Activated CD4-positive, alpha-beta memory T cell treated with anti-CD3 and anti-CD28 coated beads, Interleukin-2, amount 10 ng/mL, durations not matched to agents 7 days and 5 days (primary cell): ENCODE measurements around the gene EPHA6. TPM values are rescaled to one million over a fixed set of nuclear protein-coding genes. Genes with fewer than 3 reads are reported as not detected.

Source experiments
- CTCF ChIA-PET: fragments of 350-600 bp; sonication (Branson Sonifier 250); formaldehyde crosslinking; loops from one replicate; lab custom pipeline; 2021; ENCODE audit warnings: antibody characterized with exemption, inconsistent platforms; lab: Charles Lee
- POLR2A ChIA-PET: fragments of 350-600 bp; sonication (Branson Sonifier 250); formaldehyde crosslinking; loops from one replicate; lab custom pipeline; 2021; ENCODE audit warnings: antibody characterized with exemption; lab: Charles Lee
- DNase-seq: peaks from one replicate; pipeline ENCODE4 v3.0.0-alpha.2; 2020
- H3K27ac Mint-ChIP-seq: one replicate; pipeline ENCODE4 v1.8.0; 2021; ENCODE audit warnings: mild to moderate bottlenecking, mixed read lengths
- H3K27me3 Mint-ChIP-seq: one replicate; pipeline ENCODE4 v1.8.0; 2021; ENCODE audit warnings: mixed read lengths
- H3K36me3 Mint-ChIP-seq: one replicate; pipeline ENCODE4 v1.8.0; 2021; ENCODE audit warnings: low read depth, mixed read lengths
- H3K4me1 Mint-ChIP-seq: one replicate; pipeline ENCODE4 v1.8.0; 2021; ENCODE audit warnings: mixed read lengths
- H3K4me3 Mint-ChIP-seq: one replicate; pipeline ENCODE4 v1.8.0; 2021; ENCODE audit warnings: mild to moderate bottlenecking, mixed read lengths
- H3K9me3 Mint-ChIP-seq: one replicate; pipeline ENCODE4 v1.8.0; 2021; ENCODE audit warnings: mixed read lengths
- total RNA-seq, 2 experiments: library from RNA; stranded (reverse); gene quantifications; one replicate each; pipeline ENCODE4 v1.2.3, GENCODE V29; 2021

The EPHA6 gene
- total RNA-seq = not detected

DNA sequence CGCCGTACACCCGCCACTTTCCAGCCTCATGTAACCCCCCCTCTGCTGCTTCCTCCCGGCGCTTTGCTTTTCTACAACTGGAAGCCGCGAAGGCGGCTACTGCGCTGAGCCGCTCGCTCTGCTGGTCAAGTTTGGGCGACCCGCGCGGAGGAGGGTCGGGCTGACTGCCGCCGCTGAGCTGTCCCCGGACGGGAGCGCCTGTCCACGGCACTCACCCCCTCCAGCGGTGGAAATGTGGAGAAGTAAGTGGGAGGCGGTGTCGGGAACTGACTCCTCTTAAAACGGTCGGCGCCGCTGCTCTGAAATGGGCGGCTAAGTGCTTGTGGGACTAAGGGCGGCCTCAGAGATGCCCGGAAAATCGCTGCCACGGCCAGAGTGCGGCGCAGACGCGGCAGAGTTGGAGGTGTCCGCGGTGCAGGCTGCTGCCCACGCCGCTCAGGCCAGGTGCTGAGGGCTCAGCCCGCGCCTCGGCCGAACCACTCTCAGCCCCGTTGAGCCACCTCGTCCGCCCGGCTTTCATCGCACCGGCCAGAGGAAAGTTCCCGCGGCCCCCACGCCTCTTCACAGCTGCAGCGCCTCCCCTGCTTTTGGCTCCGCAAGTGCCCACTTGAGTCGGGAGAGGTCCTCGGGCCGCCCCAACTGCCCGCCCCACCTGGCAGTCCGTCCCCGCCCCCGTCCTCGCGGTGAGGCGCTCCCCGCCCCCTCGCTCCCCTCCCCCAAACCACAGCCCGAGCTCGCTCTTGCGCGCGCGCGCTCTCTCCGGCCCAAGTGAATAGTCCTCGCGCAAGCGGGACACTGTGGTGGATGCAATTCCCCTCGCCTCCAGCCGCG, at the start of gene EPHA6:
Gene EPHA6 (plus strand): TSS at position 775 of the 831 bp plus-strand sequence.
- POLR2A ChIA-PET = no interaction called here
- Mint-ChIP-seq H3K4me1 (peaks cover 19% of the 10 kb centered on the region), H3K4me3 (peak within 1 kb of the TSS; percentile 50), H3K9me3 (no peaks in the 10 kb centered on the region), H3K36me3 (no peaks in the 10 kb centered on the region), H3K27me3 (peaks cover 36% of the 10 kb centered on the region), H3K27ac (no peak within 1 kb of the TSS)
- CTCF ChIA-PET = no interaction called here
- DNase-seq = peak; percentile 19

- no peak for DNase-seq
- Mint-ChIP-seq H3K4me3 (no peak overlapping the region), H3K36me3 (no peaks in the 10 kb centered on the region), H3K4me1 (no peaks in the 10 kb centered on the region), H3K9me3 (peaks cover 13% of the 10 kb centered on the region), H3K27me3 (no peaks in the 10 kb centered on the region), H3K27ac (no peak overlapping the region)
- ChIA-PET POLR2A (no interaction called here), CTCF (no interaction called here)
Observed at GRCh38 chr3:96776818-96777217, 37.6 kb upstream of the EPHA6 start.

- ChIA-PET CTCF (no interaction called here), POLR2A (no interaction called here)
- H3K4me3 Mint-ChIP-seq = no peak overlapping the region
- H3K9me3 Mint-ChIP-seq = peaks cover 9% of the 10 kb centered on the region
- DNase-seq = no peak
- no peaks in the 10 kb centered on the region for H3K27me3 Mint-ChIP-seq
- H3K4me1 Mint-ChIP-seq = no peaks in the 10 kb centered on the region
- no peak overlapping the region for H3K27ac Mint-ChIP-seq
- no peaks in the 10 kb centered on the region for H3K36me3 Mint-ChIP-seq
Observed at GRCh38 chr3:96779810-96780209, 34.6 kb upstream of the EPHA6 start.

GRCh38 chr3:96796101-96796500, 18.3 kb upstream of the EPHA6 start:
- no peaks in the 10 kb centered on the region for H3K36me3 Mint-ChIP-seq
- no peaks in the 10 kb centered on the region for H3K27me3 Mint-ChIP-seq
- CTCF ChIA-PET = no interaction called here

GRCh38 chr3:96803870-96804269, 10.5 kb upstream of the EPHA6 start:
- POLR2A ChIA-PET = no interaction called here
- H3K27me3 Mint-ChIP-seq = no peaks in the 10 kb centered on the region
- no peak overlapping the region for H3K4me3 Mint-ChIP-seq
- DNase-seq = no peak
- H3K9me3 Mint-ChIP-seq = no peaks in the 10 kb centered on the region
- no peaks in the 10 kb centered on the region for H3K4me1 Mint-ChIP-seq
- CTCF ChIA-PET = no interaction called here
- no peak overlapping the region for H3K27ac Mint-ChIP-seq
- H3K36me3 Mint-ChIP-seq = no peaks in the 10 kb centered on the region

More at GRCh38 chr3:96796101-96796500, 18.3 kb upstream of the EPHA6 start:
- Mint-ChIP-seq H3K4me3 (no peak overlapping the region), H3K9me3 (no peaks in the 10 kb centered on the region), H3K4me1 (no peaks in the 10 kb centered on the region), H3K27ac (no peak overlapping the region)
- POLR2A ChIA-PET = no interaction called here
- no peak for DNase-seq

- peaks cover 2% of the 10 kb centered on the region for H3K27me3 Mint-ChIP-seq
- no peaks in the 10 kb centered on the region for H3K36me3 Mint-ChIP-seq
- H3K4me1 Mint-ChIP-seq = no peaks in the 10 kb centered on the region
- H3K27ac Mint-ChIP-seq = no peak overlapping the region
- H3K4me3 Mint-ChIP-seq = no peak overlapping the region
- no peak for DNase-seq
- H3K9me3 Mint-ChIP-seq = no peaks in the 10 kb centered on the region
- POLR2A ChIA-PET = no interaction called here
- CTCF ChIA-PET = no interaction called here
Observed at GRCh38 chr3:96806341-96806740, 8.1 kb upstream of the EPHA6 start.

DNA sequence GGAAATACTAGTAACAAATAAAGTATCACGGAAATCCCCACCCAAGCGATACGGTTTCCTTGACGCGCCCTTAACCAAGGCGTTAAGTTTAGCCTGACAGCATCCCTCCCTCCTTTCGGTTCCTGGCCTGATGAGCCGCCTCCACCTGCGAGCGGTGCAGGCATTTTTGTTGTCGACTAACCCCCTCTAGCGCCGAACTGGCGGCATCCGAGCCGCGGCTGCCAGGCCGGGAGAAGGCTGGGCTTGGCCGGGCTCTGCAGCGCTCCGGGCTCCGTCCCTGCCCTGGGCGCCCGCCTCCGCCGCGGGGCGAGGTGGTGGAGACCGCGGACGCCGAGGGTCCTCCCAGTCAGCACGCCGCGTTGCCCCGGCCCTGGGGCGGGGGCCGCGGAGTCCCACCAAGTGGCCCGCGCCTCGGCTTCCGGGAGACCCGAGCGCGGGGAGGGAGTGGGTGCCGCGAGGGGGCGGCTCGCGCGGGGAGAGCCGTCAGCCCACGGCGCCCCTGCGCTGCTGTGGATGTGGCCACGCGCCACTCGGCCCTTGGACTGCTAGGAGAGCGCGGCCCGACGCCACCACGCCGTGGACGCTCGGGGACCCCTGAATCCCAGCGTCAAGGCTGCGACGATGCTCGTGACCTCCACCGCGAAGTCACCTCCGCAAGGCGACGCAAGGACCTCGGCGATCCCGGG, 1.1 kb upstream of the EPHA6 start:
- no peaks in the 10 kb centered on the region for H3K9me3 Mint-ChIP-seq

DNA sequence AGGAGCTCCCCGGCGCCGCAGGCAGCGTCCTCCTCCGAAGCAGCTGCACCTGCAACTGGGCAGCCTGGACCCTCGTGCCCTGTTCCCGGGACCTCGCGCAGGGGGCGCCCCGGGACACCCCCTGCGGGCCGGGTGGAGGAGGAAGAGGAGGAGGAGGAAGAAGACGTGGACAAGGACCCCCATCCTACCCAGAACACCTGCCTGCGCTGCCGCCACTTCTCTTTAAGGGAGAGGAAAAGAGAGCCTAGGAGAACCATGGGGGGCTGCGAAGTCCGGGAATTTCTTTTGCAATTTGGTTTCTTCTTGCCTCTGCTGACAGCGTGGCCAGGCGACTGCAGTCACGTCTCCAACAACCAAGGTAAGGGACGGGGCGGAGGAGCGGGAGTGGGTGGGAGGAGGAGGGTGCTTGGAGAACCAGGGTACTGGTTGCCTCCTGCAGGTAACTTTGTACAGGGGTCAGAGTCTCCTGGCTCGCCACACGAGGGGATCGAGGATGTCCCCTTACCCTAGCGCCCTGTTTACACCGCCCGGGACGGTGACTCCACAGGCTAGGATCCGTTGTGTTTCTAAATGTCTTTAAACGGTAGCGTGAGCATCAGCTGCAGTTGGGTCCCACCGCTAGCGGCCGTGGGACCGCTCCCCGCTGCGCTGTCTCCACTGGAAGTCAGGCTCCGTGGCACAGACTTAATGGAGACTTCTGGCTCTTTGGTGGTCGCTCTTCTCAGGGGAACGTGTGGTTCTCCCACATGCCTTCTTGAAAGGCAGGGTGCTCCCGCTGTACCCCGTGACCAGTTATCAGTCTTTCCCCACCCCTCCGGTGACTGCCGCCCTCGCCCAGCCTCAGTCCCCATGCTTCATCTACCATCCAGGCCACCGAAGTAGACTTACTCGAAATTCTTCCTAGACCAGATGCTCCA, 515 bp downstream of the EPHA6 start:
- DNase-seq = no peak
- Mint-ChIP-seq H3K4me1 (peaks cover 19% of the 10 kb centered on the region), H3K27ac (no peak overlapping the region), H3K36me3 (no peaks in the 10 kb centered on the region), H3K4me3 (no peak overlapping the region), H3K9me3 (no peaks in the 10 kb centered on the region), H3K27me3 (peaks cover 36% of the 10 kb centered on the region)
- CTCF ChIA-PET = no interaction called here
- POLR2A ChIA-PET = no interaction called here

More for the DNA sequence above, 1.1 kb upstream of the EPHA6 start:
- H3K27me3 Mint-ChIP-seq = peaks cover 36% of the 10 kb centered on the region
- no peaks in the 10 kb centered on the region for H3K36me3 Mint-ChIP-seq
- peaks cover 19% of the 10 kb centered on the region for H3K4me1 Mint-ChIP-seq
- DNase-seq = peak; percentile 71
- peak overlapping the region; percentile 50 for H3K4me3 Mint-ChIP-seq
- no peak overlapping the region for H3K27ac Mint-ChIP-seq
- ChIA-PET POLR2A (no interaction called here), CTCF (no interaction called here)

DNA sequence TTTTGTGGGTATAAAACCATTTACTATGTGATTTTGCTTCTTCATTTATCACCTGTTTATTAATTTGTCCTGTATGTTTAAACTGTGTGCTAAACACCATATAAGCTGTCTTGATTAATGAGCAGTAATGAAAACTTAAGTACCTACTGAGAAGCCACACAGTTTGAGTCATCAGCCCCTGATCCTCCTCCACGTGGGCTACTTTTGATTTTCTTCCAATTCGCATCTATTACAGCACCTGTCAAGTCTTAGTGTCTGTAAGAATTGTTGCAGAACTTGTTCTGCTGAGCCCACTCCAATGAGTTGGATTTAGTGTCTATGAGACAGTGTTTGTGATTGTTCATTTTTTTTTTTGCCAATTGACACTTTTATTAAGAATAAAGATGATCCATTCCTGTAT, 16.8 kb downstream of the EPHA6 start:
- DNase-seq = no peak
- no peaks in the 10 kb centered on the region for H3K36me3 Mint-ChIP-seq
- H3K27ac Mint-ChIP-seq = no peak overlapping the region
- no peaks in the 10 kb centered on the region for H3K4me1 Mint-ChIP-seq
- CTCF ChIA-PET = no interaction called here
- POLR2A ChIA-PET = no interaction called here
- no peaks in the 10 kb centered on the region for H3K9me3 Mint-ChIP-seq
- no peaks in the 10 kb centered on the region for H3K27me3 Mint-ChIP-seq
- no peak overlapping the region for H3K4me3 Mint-ChIP-seq

GRCh38 chr3:96833301-96833700, 18.9 kb downstream of the EPHA6 start:
- no peaks in the 10 kb centered on the region for H3K4me1 Mint-ChIP-seq
- POLR2A ChIA-PET = no interaction called here
- no peak overlapping the region for H3K27ac Mint-ChIP-seq
- no peaks in the 10 kb centered on the region for H3K36me3 Mint-ChIP-seq
- H3K27me3 Mint-ChIP-seq = no peaks in the 10 kb centered on the region
- H3K9me3 Mint-ChIP-seq = no peaks in the 10 kb centered on the region
- CTCF ChIA-PET = no interaction called here
- H3K4me3 Mint-ChIP-seq = no peak overlapping the region
- DNase-seq = no peak

DNA sequence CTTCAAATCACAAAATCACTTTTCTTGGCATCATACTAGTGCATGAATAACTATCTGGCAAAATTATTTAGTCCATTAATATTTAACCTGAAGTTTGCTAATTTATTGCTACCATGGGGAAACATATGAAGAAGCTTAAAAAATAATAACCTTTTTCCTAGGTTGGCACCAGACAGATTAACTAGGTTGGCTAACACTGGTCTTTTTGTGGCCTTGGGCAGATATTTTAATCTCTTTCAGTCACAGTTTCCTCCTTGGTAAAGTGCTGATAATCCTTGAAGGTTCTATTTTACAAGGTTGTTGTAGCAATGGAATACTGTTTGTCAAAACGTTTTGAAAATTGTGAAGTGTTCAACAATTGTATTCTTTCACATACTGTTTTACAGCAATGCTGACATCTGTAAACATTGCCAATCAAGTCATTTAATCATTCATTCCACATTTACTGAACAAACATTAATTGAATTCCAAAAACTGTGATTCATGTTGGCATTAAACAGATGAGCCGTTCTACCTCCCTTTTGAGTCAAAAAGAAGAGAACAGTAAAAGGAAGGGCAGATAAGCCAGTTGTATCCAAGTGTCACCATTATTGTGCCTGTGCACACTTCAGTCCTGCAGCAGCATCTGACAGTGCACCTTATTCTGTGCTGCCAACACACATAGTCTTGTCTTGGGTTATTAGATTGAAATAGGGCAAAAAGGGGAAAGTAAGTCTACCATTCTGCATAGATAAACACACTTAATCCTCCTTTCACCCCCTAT, 21.9 kb downstream of the EPHA6 start:
- Mint-ChIP-seq H3K9me3 (peaks cover 2% of the 10 kb centered on the region), H3K4me3 (no peak overlapping the region), H3K36me3 (no peaks in the 10 kb centered on the region), H3K27me3 (no peaks in the 10 kb centered on the region), H3K27ac (no peak overlapping the region), H3K4me1 (no peaks in the 10 kb centered on the region)
- no peak for DNase-seq
- POLR2A ChIA-PET = no interaction called here
- CTCF ChIA-PET = no interaction called here

DNA sequence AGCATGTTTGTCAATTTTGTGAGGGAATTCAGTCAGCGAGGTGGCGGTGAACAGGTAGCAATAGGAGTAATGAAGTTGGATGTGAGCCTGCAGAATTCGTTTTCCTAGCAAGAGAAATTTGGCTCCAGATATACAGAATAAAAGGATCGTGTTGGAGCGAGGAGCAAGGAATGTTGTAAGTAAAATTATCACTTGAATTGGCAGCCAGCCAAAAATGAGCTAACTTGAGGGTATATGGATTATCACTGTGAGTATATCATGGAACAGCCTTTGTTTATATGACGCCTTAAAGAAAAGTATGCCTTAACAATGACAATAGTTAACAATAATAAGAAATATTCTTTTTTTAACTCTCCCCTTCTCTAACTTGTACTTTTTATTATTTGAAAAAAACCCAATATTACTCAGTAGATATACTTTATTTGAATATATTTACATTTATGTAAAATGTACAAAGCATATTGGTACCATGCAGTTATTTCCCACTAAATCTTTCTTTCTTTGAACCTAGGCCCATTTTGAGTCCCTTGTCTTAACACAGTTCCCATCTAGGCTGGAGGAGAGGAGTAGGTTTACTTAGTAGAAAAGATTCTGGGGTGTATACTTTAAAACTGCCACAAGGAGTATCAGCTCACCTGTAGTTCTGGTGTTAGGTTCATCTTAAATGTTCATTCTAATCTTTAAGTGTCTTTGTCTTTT, 29.3 kb downstream of the EPHA6 start:
- ChIA-PET POLR2A (no interaction called here), CTCF (no interaction called here)
- Mint-ChIP-seq H3K27me3 (no peaks in the 10 kb centered on the region), H3K27ac (no peak overlapping the region), H3K36me3 (no peaks in the 10 kb centered on the region), H3K9me3 (peaks cover 2% of the 10 kb centered on the region), H3K4me1 (no peaks in the 10 kb centered on the region), H3K4me3 (no peak overlapping the region)
- no peak for DNase-seq
